Erythroblast (primary cell): ENCODE measurements around the gene ABI1.

Experiments
- GATA1 ChIP-seq: IDR thresholded peaks from 2 replicates; pipeline ENCODE4 v1.6.1; 2011; ENCODE audit warnings: low read depth, mild to moderate bottlenecking, control low read depth, low read length, moderate library complexity
- POLR2A ChIP-seq: IDR thresholded peaks from 2 replicates; pipeline ENCODE4 v1.6.1; 2011; ENCODE audit warnings: mild to moderate bottlenecking, low read length

DNA sequence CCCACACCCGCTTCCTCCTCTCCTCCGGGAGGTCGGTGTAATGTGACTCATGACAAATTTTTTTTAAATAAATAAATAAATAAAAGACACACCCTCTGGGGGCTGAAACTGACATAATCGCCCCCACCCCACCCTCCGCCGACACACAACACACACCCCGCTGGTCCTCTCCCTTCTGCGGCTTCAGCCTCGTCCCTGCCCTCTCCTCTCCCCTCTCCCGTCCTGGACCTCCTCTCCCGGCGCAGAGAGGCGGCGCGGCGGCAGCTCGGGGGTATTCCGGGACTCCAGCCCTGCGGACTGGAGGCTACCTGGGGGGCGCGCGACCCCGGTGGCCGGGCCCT is 686 bp downstream of the ABI1 start:
- no peak for TF ChIP-seq POLR2A
- no peak for TF ChIP-seq GATA1
